HG03045 (cell line): ENCODE results near the gene RRP15.

Source experiments
- ATAC-seq: cut with Tn5 transposase; IDR thresholded peaks from one replicate; pipeline ENCODE4 v1.9.1; 2021; ENCODE audit warnings: mild to moderate bottlenecking, moderate library complexity; ENCODE audit not compliant: unreplicated experiment

RRP15 gene, protein sequence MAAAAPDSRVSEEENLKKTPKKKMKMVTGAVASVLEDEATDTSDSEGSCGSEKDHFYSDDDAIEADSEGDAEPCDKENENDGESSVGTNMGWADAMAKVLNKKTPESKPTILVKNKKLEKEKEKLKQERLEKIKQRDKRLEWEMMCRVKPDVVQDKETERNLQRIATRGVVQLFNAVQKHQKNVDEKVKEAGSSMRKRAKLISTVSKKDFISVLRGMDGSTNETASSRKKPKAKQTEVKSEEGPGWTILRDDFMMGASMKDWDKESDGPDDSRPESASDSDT

DNA sequence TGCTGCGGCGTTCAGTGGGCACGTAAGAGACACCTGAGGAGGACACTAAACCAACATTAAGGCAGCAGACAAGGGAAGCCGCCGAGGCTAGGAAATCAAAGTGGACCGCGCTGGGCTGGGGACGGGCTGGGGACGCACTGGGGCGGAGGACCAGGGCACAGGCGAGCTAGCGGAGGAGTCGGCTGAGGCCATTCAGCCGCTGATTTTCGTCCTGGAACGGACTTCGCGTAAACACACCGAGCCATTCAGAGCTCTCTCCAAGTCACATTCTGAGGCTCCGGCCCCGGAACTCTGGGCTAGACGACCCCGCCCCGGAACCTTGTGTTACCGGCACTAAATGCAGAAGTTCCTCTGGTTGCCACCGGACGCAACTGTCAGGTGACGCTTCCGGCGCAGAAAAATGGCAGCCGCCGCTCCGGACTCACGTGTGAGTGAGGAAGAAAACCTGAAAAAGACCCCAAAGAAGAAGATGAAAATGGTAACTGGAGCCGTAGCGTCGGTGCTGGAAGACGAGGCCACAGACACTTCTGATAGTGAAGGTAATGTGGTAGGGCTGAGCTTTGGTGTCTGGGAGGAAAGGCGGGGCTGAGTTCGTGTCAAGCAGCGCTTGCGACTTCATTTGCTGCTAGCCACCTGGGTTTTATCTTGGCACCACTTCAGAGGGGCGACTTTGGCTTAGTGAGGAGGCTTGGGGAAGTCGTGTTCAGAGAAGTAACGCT lies at the start of gene RRP15:
Gene RRP15, plus strand, starts transcription at position 377 of the 719 bp plus-strand sequence. Its CDS starts 24 bp downstream, at position 401.
- ATAC-seq = peak; percentile 100

DNA sequence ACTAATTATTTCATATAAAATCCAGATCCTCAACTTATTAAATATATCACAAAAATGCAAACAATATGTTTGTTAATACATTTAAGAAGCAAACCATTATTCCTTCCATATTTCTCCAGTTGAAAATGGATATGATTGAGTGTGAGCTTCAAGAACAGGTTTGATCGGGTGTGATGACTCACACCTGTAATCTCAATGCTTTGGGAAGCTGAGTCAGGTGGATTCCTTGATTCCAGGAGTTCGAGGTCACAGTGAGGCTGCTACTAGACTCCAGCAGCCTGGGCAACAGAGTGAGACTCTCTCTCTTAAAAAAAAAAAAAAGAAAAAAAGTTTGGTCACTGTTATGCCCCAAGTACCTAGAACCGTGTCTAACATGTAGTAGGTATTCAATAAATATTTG lies 42.9 kb upstream of the RRP15 start:
- ATAC-seq = no peak

DNA sequence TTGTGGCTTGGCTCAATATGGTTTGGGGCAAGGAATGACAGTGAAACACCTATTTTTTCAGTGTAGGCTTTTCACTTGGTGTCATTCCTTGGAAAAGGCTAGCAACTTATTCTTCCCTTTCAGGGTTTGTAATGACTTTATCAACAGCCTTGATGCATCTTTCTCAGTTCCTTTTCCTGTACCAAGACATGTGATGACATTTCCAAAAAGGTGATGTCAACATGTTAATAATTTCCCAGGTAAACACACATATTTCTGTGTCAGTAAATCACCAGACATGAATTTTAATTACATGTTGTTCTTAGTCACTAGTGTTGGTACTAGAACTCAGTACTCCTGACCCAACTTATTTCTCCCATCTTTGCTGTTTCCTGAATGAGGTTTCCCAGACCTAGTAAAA lies 37.8 kb upstream of the RRP15 start:
- no peak for ATAC-seq

DNA sequence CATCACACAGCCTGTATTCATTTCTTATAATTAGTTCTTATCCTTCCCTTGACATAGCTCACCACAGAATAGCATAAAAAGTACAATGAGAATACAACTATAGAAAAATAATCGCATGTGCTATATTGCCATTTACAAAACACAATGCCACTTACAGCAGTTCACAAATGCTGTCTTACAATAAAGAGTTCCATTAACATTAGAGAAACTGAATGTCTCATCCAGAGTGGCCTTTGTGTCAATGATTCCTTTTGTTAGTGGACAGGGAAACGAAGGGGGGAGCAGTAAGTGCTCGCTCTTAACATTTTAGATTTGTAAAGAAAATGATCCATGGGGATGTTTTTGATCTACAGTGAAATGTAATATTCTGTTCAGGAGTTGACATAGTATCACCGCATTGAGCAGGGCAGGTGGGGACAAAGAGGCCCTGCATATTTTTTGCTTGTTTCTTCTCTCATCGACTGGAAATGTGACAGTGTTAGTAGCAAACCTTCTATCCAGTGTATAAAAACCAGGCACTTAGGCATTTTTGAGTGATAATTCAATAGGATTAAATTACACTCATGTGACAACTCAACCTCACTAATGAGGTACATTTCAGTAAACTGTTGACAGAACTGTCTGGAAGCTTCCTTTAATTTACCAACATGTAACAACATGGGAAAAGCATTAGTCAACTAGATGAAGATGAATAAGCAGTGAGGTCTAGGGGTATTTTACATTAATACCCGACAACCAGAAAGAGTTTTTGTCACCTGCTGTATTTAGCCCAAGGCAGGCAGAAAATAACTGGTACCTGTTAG lies 35.6 kb upstream of the RRP15 start:
- no peak for ATAC-seq

DNA sequence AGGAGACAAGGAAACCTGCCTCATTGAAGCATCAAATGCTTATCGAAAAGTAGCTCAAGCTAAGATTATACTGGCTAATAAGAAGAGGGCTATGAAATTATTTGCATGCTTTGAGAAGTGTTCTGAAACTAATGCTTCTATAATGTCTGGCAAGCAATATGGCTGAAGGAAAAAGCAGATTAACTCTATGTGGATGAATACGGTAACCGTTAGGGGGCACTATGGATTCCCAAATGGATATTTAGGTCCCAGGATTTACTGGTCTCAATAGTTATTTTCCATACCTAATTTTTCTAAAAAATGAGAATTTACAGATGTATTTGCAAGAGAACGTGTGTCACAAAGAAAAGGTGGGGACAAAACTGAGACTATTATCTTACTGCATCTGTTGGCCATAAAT lies 34.6 kb upstream of the RRP15 start:
- ATAC-seq = no peak

DNA sequence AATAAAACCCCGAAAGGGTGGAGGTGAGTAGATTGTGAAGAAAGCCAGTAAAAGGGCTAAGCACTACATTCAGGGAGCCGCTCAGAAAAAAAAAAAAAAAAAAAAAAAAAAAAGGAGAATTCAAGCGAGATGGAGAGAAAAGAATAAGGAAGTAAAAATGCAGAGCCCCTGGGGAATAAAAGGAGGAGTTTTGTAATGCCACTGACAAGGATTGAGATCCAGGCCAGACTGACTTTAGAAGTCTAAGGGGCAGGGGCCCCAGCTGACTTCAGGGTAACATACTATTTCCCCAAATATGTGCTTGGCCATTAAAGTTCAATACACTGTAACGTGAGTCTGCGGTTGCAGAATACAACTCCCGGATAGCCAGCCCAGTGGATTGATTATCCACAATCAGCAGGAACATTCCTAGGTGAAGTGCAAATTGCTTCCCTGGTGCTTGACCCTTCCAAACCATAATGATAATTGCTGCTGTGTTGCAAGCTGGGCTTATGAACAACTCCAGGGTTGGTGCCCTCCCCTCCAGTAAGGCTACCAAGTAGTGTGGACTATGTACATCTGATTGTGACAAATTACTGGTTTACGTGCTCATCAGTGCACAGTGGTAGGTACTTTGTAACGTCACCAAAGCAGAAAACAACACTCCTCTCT lies 30.7 kb upstream of the RRP15 start:
- no peak for ATAC-seq

DNA sequence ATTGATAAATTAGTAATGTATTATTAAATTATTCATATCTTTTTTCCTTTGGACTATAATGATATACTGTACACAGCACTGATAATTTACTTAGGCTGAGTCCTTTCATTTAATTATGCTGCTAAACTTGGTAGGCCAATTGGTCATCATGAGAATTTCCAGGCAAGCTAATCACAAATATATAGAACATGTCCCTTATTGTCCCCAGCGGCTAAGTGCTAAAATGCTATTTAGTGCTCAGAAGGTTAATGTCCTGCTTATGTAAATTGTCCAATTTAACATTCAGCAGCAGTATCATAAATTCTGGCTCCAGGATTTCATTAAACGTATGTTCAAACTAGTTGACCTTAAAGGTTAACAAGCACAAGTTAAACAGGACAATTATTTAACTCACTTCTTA lies 30.0 kb upstream of the RRP15 start:
- ATAC-seq = no peak

DNA sequence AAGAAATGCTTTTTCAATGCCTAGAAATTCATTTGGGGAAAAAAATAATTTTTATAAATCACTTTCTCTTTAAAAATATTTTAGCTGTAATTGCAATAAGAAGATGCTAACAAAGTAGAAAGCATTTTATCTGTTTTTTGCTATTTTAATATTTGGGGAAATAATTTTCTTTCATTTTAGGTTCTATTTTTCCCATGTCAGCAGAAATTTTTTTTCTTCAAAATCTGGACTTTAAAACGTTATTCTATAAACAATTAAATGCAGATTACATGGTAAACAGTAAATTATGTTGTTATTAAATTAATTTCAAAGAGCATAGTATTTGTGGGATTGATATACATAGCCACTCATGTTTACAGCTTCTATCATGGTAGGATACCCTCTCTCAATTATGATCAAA lies 27.7 kb upstream of the RRP15 start:
- ATAC-seq = no peak

DNA sequence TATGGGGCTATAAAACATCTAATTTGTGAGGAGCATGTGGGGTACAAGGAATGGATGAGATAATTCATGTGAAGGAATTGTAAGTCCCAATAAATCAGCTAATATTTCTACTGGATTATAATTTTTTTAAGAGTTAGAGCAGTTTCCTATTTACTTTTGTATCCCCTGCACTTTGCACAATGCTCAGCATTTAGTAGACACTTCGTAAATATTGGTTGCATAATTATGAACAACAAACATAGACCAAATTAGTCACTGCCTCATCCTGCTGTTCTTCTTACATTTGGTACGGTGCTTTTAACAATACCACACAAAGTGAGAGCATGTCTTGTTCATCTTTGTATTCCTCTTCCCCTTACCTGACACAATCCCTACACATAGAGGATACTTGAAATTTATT lies 27.1 kb upstream of the RRP15 start:
- no peak for ATAC-seq

DNA sequence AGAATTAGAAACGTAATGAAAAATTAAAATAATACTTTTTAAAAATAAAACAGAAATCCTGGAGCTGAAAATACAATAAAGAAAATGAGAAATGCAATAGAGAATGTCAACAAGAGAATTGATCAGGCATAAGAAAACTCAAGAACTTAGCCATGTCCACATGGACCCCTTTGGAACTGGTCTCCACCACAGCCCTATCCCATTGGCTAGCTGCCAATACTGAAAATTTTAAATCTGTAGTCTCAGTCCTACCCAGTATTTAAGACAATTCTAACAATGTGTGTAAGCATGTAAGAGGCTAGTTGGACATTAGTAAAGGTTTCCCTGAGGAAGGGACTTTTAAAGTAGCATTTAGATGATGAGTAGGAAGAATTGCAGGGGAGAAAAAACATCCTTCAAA lies 25.8 kb upstream of the RRP15 start:
- no peak for ATAC-seq

DNA sequence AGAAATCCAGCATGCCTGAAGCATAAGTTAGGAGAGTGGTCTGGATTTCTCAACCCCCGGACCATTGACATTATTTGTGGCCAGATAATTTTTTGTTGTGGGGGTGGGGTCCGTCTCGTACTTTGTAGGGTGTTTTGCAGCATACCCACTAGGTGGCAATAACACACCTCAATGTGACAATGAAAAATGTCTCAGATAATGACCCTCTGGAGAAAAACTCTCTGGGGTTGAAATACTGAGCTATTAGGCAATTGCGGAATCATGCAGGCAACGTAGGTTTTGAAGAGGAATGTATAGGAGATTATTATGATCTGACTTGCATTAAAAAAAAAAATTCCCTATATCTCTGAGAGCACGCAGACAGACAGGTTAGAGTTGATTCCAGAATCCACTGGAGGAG lies 25.3 kb upstream of the RRP15 start:
- no peak for ATAC-seq

DNA sequence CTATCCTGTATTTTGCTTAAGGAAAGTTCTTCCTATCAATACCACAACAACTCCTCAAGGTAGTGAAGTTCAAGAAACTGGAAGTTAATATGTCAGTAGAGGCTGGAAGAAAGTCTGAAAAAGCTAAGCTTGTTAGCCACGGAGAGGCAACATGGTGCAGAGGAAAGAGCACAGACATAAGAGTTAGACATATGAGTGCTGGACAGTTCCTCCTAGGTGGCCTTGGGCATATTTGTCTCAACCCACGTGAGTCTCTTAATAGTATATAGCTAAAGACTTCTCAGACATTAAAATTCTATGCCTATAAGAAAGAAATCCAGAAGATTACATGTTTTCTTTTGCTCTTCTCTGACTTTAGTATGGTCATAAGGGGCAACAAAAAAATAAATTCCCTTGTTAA lies 22.8 kb upstream of the RRP15 start:
- no peak for ATAC-seq

DNA sequence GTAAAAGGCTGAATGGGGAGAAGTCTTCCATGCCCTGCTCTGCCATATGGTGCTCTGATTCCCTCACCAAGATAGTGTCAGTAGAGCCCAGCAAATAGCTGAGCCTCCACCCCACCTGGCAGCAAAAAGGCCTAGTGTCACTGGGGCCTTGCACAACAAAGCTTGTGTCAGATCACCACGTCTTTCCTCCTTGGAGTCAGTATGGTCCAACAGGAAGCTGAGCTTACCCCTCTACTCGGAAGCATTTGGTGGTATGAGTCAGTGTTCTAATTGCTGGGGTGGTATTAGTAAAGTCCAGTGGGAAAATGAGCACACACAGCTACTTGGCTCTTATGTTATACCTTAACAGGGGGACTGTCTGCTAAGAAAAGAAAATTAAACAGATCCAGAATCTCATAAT lies 18.7 kb upstream of the RRP15 start:
- no peak for ATAC-seq

DNA sequence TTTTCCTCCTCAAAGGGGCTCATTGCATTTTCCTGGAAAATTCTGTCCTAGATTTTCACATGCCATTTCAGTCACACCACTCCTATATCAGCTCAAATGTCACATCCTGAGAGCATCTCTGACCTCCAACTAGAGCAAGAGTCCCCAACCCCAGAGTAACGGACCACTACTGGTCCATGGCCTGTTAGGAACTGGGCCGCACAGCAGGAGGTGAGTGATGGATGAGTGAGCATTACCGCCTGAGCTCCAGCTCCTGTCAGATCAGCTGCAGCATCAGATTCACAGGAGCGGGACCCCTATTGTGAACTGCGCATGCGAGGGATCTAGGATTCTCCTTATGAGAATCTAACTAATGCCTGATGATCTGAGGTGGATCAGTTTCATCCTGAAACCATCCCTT lies 12.7 kb upstream of the RRP15 start:
- no peak for ATAC-seq

DNA sequence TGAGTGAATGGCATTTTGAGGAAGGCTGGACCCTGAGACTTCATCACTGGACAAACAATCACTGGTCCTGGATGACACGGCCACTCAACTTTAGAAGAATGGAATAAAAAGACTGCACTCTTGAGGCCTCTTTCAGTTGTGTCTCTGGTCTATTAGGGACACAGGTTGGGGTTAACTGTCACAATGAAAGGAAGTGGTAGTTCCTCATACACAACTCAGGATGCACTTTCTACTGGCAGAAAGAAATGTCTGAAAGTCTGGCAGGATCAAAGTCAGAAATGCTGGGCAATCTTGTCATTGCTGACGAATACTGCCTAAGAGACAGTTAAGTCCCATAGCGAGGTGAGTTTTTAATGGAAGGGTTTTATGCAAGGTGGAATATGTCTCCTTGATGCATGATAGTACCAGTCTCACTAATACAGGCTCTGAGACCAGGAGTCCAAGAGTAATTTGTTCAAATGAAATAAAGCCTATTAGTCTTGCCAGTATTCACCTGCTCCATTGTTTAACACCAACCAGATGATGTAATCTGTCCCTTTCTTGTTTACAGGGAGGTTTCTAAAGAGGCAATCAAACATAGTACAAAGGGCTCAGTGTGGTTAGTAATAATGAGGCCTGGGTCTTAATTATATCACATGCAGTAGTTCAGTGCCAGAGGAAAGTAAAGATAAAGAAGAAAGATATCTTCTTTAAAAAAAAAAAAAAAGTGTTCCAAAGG lies 11.2 kb upstream of the RRP15 start:
- ATAC-seq = no peak

DNA sequence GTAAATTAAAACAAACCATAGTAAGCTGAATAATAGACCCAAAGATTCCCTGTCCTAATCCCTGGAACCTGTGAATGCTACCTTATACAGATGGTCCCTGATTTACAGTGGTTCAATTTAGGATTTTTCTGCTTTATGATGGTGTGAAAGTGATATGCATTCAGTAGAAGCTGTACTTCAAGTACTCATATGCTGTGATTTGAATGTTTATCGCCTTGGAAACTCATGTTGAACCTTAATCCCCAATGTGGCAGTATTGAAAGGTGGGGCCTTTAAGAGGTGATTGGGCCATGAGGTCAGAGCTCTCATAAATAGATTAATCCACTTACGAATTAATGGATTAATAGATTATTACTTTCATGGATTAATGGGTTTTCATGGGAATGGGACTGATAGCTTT lies 10.6 kb upstream of the RRP15 start:
- ATAC-seq = no peak

DNA sequence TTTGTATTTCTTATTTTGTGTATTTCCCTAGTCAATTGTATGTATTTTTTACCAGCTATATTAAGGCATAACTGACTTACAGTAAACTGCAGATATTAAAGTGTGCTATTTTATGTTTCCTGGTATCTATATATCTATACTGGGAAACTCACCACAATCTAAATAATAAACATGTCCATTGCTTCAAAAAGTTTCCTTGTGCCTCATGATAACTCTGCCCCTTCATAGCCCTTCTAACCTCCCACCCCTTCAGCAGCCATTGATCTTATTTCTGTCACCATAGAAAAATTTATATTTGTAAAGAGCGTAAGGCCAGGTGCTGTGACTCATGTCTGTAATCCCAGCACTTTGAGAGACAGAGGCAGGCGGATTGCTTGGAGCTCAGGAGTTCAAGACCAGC lies 9.3 kb upstream of the RRP15 start:
- ATAC-seq = no peak

DNA sequence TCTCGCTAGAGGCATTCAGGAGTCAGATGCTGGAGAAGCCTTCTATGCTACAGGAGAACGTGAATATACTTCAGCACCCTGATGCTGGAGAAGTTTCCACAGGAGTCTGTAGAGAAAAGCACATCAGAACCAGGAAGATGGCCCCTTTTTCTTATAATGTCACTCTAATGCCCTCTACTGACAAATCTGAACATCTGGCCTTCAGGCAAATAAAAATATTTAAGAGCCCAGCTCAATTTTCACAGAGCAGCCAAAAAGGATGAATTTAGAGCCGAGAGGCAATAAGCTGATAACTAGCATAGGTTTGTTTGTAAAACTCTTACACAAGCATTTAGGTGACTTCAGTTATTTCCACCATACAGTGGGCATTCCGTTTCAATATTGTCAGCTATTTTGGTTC lies 3.8 kb upstream of the RRP15 start:
- ATAC-seq = no peak

DNA sequence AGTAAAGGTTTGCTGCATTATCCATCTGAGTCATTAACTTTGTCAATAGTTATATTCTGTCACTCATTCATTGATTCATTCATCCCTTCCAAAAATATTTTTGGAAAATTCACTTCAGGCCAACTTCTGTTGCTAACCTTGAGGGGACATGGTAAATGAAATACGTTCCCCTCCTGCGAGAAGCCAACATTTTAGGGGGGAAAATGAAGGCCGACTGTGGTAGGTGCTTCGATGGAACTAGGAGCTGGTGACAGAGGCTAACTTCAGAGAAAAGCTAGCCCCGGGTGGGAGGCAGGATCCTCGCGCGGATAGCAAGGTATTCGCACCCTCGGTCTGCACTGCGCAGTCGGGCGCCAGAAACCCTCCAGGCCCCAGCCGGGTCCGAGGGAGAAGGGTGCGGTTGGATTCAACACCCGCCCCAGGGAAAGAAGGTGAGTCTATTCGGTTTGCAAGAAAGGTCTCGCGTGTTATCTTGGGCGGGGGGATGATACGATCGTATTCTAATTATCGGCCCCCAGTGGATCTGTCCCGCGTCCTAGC lies 646 bp upstream of the RRP15 start:
- peak; percentile 26 for ATAC-seq

DNA sequence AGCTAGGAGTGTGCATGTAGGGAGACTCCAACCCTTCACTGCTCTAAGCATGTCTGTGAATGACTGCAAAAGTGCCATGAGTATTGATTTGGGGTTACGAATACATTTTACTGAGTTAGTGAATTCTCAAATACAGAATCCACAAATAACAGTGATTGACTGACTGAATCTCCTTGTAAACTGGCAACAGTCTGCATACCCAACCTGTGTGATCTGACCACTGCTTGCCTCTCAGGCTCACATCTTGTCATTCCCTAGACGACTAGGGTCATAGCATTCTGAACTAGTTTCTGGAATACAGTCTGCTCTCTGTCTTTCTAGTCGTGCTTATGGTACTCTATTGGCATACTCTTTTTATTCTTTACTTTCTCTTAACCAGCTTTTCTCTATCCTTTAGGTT lies 7.4 kb downstream of the RRP15 start:
- no peak for ATAC-seq

DNA sequence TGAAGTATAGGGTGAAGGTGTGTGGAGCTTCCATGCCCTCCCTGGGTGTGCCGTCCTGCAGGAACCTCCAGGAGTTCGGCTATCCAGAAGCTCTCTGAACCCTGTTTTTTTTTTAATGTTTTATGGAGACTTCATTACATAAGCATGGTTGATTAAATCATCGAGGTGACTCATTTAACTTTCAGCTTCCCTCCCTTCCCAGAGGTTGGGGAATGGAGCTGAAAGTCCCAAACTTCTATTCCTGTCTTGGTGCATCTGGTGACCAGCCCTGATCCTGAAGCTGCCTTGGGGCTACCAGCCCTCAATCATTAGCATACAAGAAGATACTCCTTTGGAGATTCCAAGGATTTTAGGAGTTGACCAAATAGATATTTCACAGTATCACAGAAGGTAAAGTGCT lies 9.5 kb downstream of the RRP15 start:
- no peak for ATAC-seq
